ENCODE measurements around the gene CATSPERD. TPM values are rescaled to one million over a fixed set of nuclear protein-coding genes. Genes with fewer than 3 reads are reported as not detected.

CATSPERD gene
- total and polyA plus RNA-seq, 7 experiments from 2014 or later = 0.07 TPM; not detected in 6

DNA sequence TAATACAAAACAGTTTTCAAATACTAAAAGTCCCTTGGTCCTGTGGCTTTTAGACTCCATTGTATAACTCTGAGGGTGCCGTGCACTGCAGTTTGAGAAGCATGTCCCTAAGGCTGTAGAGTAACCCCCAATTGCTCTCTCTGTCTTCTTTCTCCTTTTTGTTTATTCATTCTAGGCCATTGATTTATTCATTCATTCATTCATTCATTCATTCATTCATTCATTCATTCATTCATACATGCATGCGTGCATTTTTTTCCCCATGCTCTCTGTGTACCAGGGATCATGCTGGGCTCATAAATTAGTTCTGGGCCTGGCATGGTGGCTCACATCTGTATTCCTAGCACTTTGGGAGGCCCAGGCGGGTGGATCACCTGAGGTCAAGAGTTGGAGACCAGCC is 44.8 kb downstream of the CATSPERD start:
- no peaks in the 10 kb centered on the region for H3K36me3 ChIP-seq (ENCODE audit: control insufficient read depth in 2 of 3, insufficient read depth in 3 of 3, low read length in 3 of 3)
- H3K9me3 Mint-ChIP-seq = peaks cover 0 to 9% (median 0%) of the 10 kb centered on the region in 11 donors
- H3K4me3 ChIP-seq (ENCODE audit: low read length) = no peak overlapping the region
- no peak overlapping the region for H3K27ac ChIP-seq (ENCODE audit: low read depth, low read length)
- no peaks in the 10 kb centered on the region for H3K36me3 Mint-ChIP-seq
- DNase-seq (no peak), ATAC-seq (no peak)
- intact Hi-C loops (cut with micrococcal nuclease) = no loop called here
- ChIA-PET POLR2A (no interaction called here), CTCF (interaction anchor here (0.8 kb wide), 1 partner anchor 262 kb away, joined by 3 read pairs; no protein-coding TSS in a partner anchor)
- peaks cover 0 to 1% (median 0%) of the 10 kb centered on the region in 7 donors for H3K4me1 Mint-ChIP-seq
- H3K9me3 ChIP-seq (ENCODE audit: control insufficient read depth in 2 of 3, low read length in 3 of 3) = no peaks in the 10 kb centered on the region
- no peak overlapping the region for H3K27ac Mint-ChIP-seq
- no peak overlapping the region for H3K4me3 Mint-ChIP-seq
- no peaks in the 10 kb centered on the region for H3K27me3 ChIP-seq (ENCODE audit: control insufficient read depth in 2 of 2, insufficient read depth in 2 of 2, low read length in 2 of 2)
- H3K4me1 ChIP-seq (ENCODE audit: control insufficient read depth in 2 of 2, insufficient read depth in 2 of 2, low read length in 2 of 2) = no peaks in the 10 kb centered on the region
- peaks cover 0 to 13% (median 5%) of the 10 kb centered on the region in 5 donors for H3K27me3 Mint-ChIP-seq

- ATAC-seq = no peak
These were observed 47.5 kb downstream of the CATSPERD start for GRCh38 chr19:5767949-5768348.

DNA sequence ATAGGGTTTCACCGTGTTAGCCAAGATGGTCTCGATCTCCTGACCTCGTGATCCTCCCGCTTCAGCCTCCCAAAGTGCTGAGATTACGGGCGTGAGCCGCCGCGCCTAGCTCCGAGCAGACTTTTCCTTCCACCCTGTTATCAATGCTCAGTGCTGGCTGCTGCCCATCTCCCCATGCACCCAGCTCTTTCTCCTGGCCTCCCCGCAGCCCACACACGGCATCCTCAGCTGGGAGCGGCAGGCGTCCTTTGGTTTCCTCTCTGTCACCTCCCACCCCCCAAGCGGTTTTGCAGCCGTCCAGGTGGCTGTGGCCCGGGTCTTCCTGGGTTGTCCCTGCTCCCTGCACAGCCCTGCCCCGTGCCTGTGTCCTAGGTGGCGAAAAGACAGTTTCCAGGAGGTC is 52.0 kb downstream of the CATSPERD start:
- Histone ChIP-seq H3K9me3 (ENCODE audit: control insufficient read depth in 2 of 3, low read length in 3 of 3) (no peaks in the 10 kb centered on the region), H3K36me3 (ENCODE audit: control insufficient read depth in 2 of 3, insufficient read depth in 3 of 3, low read length in 3 of 3) (no peaks in the 10 kb centered on the region), H3K27me3 (ENCODE audit: control insufficient read depth in 2 of 2, insufficient read depth in 2 of 2, low read length in 2 of 2) (no peaks in the 10 kb centered on the region), H3K4me3 (ENCODE audit: low read length) (no peak overlapping the region), H3K27ac (ENCODE audit: low read depth, low read length) (no peak overlapping the region), H3K4me1 (ENCODE audit: control insufficient read depth in 2 of 2, insufficient read depth in 2 of 2, low read length in 2 of 2) (no peaks in the 10 kb centered on the region)
- intact Hi-C loops (cut with micrococcal nuclease) = no loop called here
- H3K27me3 Mint-ChIP-seq = peaks cover 0 to 5% (median 0%) of the 10 kb centered on the region in 5 donors
- H3K4me1 Mint-ChIP-seq = no peaks in the 10 kb centered on the region
- H3K27ac Mint-ChIP-seq = no peak overlapping the region
- no peaks in the 10 kb centered on the region for H3K9me3 Mint-ChIP-seq
- no peak for ATAC-seq
- CTCF ChIA-PET = no interaction called here
- DNase-seq = no peak
- POLR2A ChIA-PET = no interaction called here
- no peak overlapping the region for H3K4me3 Mint-ChIP-seq
- H3K36me3 Mint-ChIP-seq = no peaks in the 10 kb centered on the region

More at GRCh38 chr19:5767949-5768348, 47.5 kb downstream of the CATSPERD start:
- no peaks in the 10 kb centered on the region for H3K27me3 ChIP-seq (ENCODE audit: control insufficient read depth in 2 of 2, insufficient read depth in 2 of 2, low read length in 2 of 2)
- H3K4me1 ChIP-seq (ENCODE audit: control insufficient read depth in 2 of 2, insufficient read depth in 2 of 2, low read length in 2 of 2) = no peaks in the 10 kb centered on the region
- Mint-ChIP-seq H3K27ac (no peak overlapping the region), H3K36me3 (no peaks in the 10 kb centered on the region), H3K4me1 (no peaks in the 10 kb centered on the region), H3K27me3 (peaks cover 0 to 5% (median 0%) of the 10 kb centered on the region in 5 donors), H3K9me3 (peaks cover 0 to under 1% (median 0%) of the 10 kb centered on the region in 11 donors), H3K4me3 (no peak overlapping the region)
- ChIA-PET POLR2A (no interaction called here), CTCF (no interaction called here)
- no peak overlapping the region for H3K4me3 ChIP-seq (ENCODE audit: low read length)
- no peaks in the 10 kb centered on the region for H3K36me3 ChIP-seq (ENCODE audit: control insufficient read depth in 2 of 3, insufficient read depth in 3 of 3, low read length in 3 of 3)
- H3K9me3 ChIP-seq (ENCODE audit: control insufficient read depth in 2 of 3, low read length in 3 of 3) = no peaks in the 10 kb centered on the region
- H3K27ac ChIP-seq (ENCODE audit: low read depth, low read length) = no peak overlapping the region
- intact Hi-C loops (cut with micrococcal nuclease) = no loop called here
- DNase-seq = no peak

- no peak overlapping the region for H3K4me3 Mint-ChIP-seq
- H3K27me3 ChIP-seq (ENCODE audit: control insufficient read depth in 2 of 2, insufficient read depth in 2 of 2, low read length in 2 of 2) = no peaks in the 10 kb centered on the region
- H3K27ac Mint-ChIP-seq = no peak overlapping the region
- H3K9me3 ChIP-seq (ENCODE audit: control insufficient read depth in 2 of 3, low read length in 3 of 3) = no peaks in the 10 kb centered on the region
- no peaks in the 10 kb centered on the region for H3K4me1 ChIP-seq (ENCODE audit: control insufficient read depth in 2 of 2, insufficient read depth in 2 of 2, low read length in 2 of 2)
- no peaks in the 10 kb centered on the region for H3K36me3 ChIP-seq (ENCODE audit: control insufficient read depth in 2 of 3, insufficient read depth in 3 of 3, low read length in 3 of 3)
- H3K4me1 Mint-ChIP-seq = no peaks in the 10 kb centered on the region
- CTCF ChIA-PET = no interaction called here
- H3K9me3 Mint-ChIP-seq = no peaks in the 10 kb centered on the region
- no peak overlapping the region for H3K27ac ChIP-seq (ENCODE audit: low read depth, low read length)
- no peak for ATAC-seq
- peaks cover 0 to 5% (median 0%) of the 10 kb centered on the region in 5 donors for H3K27me3 Mint-ChIP-seq
- no peak for DNase-seq
- H3K4me3 ChIP-seq (ENCODE audit: low read length) = no peak overlapping the region
- POLR2A ChIA-PET = no interaction called here
- no peaks in the 10 kb centered on the region for H3K36me3 Mint-ChIP-seq
- intact Hi-C loops (cut with micrococcal nuclease) = no loop called here
These were observed 52.8 kb downstream of the CATSPERD start for GRCh38 chr19:5773276-5773675.

GRCh38 chr19:5774921-5775320 is 54.5 kb downstream of the CATSPERD start:
- no peaks in the 10 kb centered on the region for H3K9me3 ChIP-seq (ENCODE audit: control insufficient read depth in 2 of 3, low read length in 3 of 3)
- Mint-ChIP-seq H3K27me3 (peaks cover 0 to 5% (median 0%) of the 10 kb centered on the region in 5 donors), H3K4me1 (no peaks in the 10 kb centered on the region), H3K4me3 (no peak overlapping the region), H3K27ac (no peak overlapping the region), H3K9me3 (no peaks in the 10 kb centered on the region), H3K36me3 (no peaks in the 10 kb centered on the region)
- H3K4me3 ChIP-seq (ENCODE audit: low read length) = no peak overlapping the region
- H3K36me3 ChIP-seq (ENCODE audit: control insufficient read depth in 2 of 3, insufficient read depth in 3 of 3, low read length in 3 of 3) = no peaks in the 10 kb centered on the region
- no peak overlapping the region for H3K27ac ChIP-seq (ENCODE audit: low read depth, low read length)
- ATAC-seq (no peak), DNase-seq (no peak)
- no peaks in the 10 kb centered on the region for H3K27me3 ChIP-seq (ENCODE audit: control insufficient read depth in 2 of 2, insufficient read depth in 2 of 2, low read length in 2 of 2)
- intact Hi-C loops (cut with micrococcal nuclease) = no loop called here
- CTCF ChIA-PET = no interaction called here
- H3K4me1 ChIP-seq (ENCODE audit: control insufficient read depth in 2 of 2, insufficient read depth in 2 of 2, low read length in 2 of 2) = no peaks in the 10 kb centered on the region
- POLR2A ChIA-PET = no interaction called here

GRCh38 chr19:5775668-5776309 is 55.4 kb downstream of the CATSPERD start:
- H3K27me3 ChIP-seq (ENCODE audit: control insufficient read depth in 2 of 2, insufficient read depth in 2 of 2, low read length in 2 of 2) = no peaks in the 10 kb centered on the region
- intact Hi-C loops (cut with micrococcal nuclease) = no loop called here
- CTCF ChIA-PET = no interaction called here

GRCh38 chr19:5778402-5778801 is 58.0 kb downstream of the CATSPERD start:
- H3K36me3 ChIP-seq (ENCODE audit: control insufficient read depth in 2 of 3, insufficient read depth in 3 of 3, low read length in 3 of 3) = no peaks in the 10 kb centered on the region
- H3K9me3 Mint-ChIP-seq = no peaks in the 10 kb centered on the region
- no peak overlapping the region for H3K4me3 Mint-ChIP-seq
- no peak overlapping the region for H3K27ac ChIP-seq (ENCODE audit: low read depth, low read length)
- ATAC-seq (no peak), DNase-seq (no peak)
- no peaks in the 10 kb centered on the region for H3K4me1 ChIP-seq (ENCODE audit: control insufficient read depth in 2 of 2, insufficient read depth in 2 of 2, low read length in 2 of 2)
- no peaks in the 10 kb centered on the region for H3K36me3 Mint-ChIP-seq
- CTCF ChIA-PET = no interaction called here
- H3K27me3 ChIP-seq (ENCODE audit: control insufficient read depth in 2 of 2, insufficient read depth in 2 of 2, low read length in 2 of 2) = no peaks in the 10 kb centered on the region
- no peak overlapping the region for H3K27ac Mint-ChIP-seq
- H3K9me3 ChIP-seq (ENCODE audit: control insufficient read depth in 2 of 3, low read length in 3 of 3) = no peaks in the 10 kb centered on the region
- POLR2A ChIA-PET = no interaction called here
- H3K4me1 Mint-ChIP-seq = no peaks in the 10 kb centered on the region
- intact Hi-C loops (cut with micrococcal nuclease) = no loop called here
- H3K27me3 Mint-ChIP-seq = no peaks in the 10 kb centered on the region
- no peak overlapping the region for H3K4me3 ChIP-seq (ENCODE audit: low read length)

More at GRCh38 chr19:5775668-5776309, 55.4 kb downstream of the CATSPERD start:
- DNase-seq (no peak), ATAC-seq (no peak)
- Mint-ChIP-seq H3K36me3 (no peaks in the 10 kb centered on the region), H3K9me3 (no peaks in the 10 kb centered on the region), H3K27ac (no peak overlapping the region), H3K4me1 (no peaks in the 10 kb centered on the region), H3K4me3 (no peak overlapping the region), H3K27me3 (peaks cover 0 to 5% (median 0%) of the 10 kb centered on the region in 5 donors)
- no peaks in the 10 kb centered on the region for H3K9me3 ChIP-seq (ENCODE audit: control insufficient read depth in 2 of 3, low read length in 3 of 3)
- no peaks in the 10 kb centered on the region for H3K4me1 ChIP-seq (ENCODE audit: control insufficient read depth in 2 of 2, insufficient read depth in 2 of 2, low read length in 2 of 2)
- POLR2A ChIA-PET = no interaction called here
- H3K4me3 ChIP-seq (ENCODE audit: low read length) = no peak overlapping the region
- no peaks in the 10 kb centered on the region for H3K36me3 ChIP-seq (ENCODE audit: control insufficient read depth in 2 of 3, insufficient read depth in 3 of 3, low read length in 3 of 3)
- H3K27ac ChIP-seq (ENCODE audit: low read depth, low read length) = no peak overlapping the region
